Liver (tissue), 9 donors: ENCODE measurements around the gene TRIO. TPM values are rescaled to one million over a fixed set of nuclear protein-coding genes. Genes with fewer than 3 reads are reported as not detected.

ENCODE experiments used
- DNase-seq: peaks from one replicate; pipeline ENCODE4 v3.0.0-alpha.2; 2017; ENCODE audit warnings: low spot score
- H3K27ac ChIP-seq, 2 donors: one replicate each; pipeline ENCODE4 v1.7.0; 2013; ENCODE audit warnings: inconsistent platforms in 2 of 2, low read length in 2 of 2, control low read depth in 1 of 2, low read depth in 1 of 2, mild to moderate bottlenecking in 1 of 2
- H3K27me3 ChIP-seq, 4 donors: one replicate each; pipeline versions ENCODE4 v1.6.1 to v1.7.0; 2013; ENCODE audit warnings: low read length in 3 of 4, inconsistent platforms in 1 of 4, mild to moderate bottlenecking in 1 of 4, moderate library complexity in 1 of 4; ENCODE audit not compliant: control insufficient read depth in 4 of 4, insufficient read depth in 4 of 4
- H3K36me3 ChIP-seq, 4 donors: one replicate each; pipeline versions ENCODE4 v1.6.1 to v1.7.0; 2013; ENCODE audit warnings: low read length in 3 of 4, mild to moderate bottlenecking in 3 of 4, low read depth in 1 of 4, moderate library complexity in 1 of 4; ENCODE audit not compliant: control insufficient read depth in 4 of 4, insufficient read depth in 3 of 4
- H3K4me1 ChIP-seq, 4 donors: one replicate each; pipeline versions ENCODE4 v1.6.1 to v1.7.0; 2013; ENCODE audit warnings: low read length in 3 of 4, mild to moderate bottlenecking in 3 of 4, moderate library complexity in 1 of 4; ENCODE audit not compliant: control insufficient read depth in 4 of 4, insufficient read depth in 4 of 4
- H3K4me3 ChIP-seq, 3 donors: one replicate each; pipeline versions ENCODE4 v1.6.1 to v1.7.0; 2013; ENCODE audit warnings: low read length in 3 of 3, control low read depth in 1 of 3, low read depth in 1 of 3, mild to moderate bottlenecking in 1 of 3
- H3K9ac ChIP-seq, 2 donors: one replicate each; pipeline ENCODE4 v1.7.0; 2013; ENCODE audit warnings: low read length in 2 of 2, mild to moderate bottlenecking in 2 of 2, moderate library complexity in 2 of 2, control low read depth in 1 of 2, low read depth in 1 of 2
- H3K9me3 ChIP-seq, 4 donors: one replicate each; pipeline versions ENCODE4 v1.6.1 to v1.7.0; 2013; ENCODE audit warnings: low read length in 3 of 4; ENCODE audit not compliant: control insufficient read depth in 4 of 4
- ATF3 ChIP-seq: IDR thresholded peaks from 2 replicates; pipeline ENCODE4 v1.6.1; 2016; ENCODE audit warnings: antibody characterized with exemption
- CTCF ChIP-seq: fragments of 150-350 bp; IDR thresholded peaks from 2 replicates; pipeline ENCODE4 v1.5.1; 2017; ENCODE audit warnings: improper control_type of control experiment, low read depth, low read length; ENCODE audit not compliant: missing input control
- FOXA1 ChIP-seq: IDR thresholded peaks from 2 replicates; pipeline ENCODE4 v1.6.1; 2016; ENCODE audit warnings: antibody characterized with exemption
- HNF4A ChIP-seq, 2 donors: conservative IDR thresholded peaks; 2 replicates each; pipeline ENCODE4 v1.6.1; 2016; ENCODE audit warnings: antibody characterized with exemption in 2 of 2, mild to moderate bottlenecking in 2 of 2
- HNF4G ChIP-seq: IDR thresholded peaks from 2 replicates; pipeline ENCODE4 v1.6.1; 2016; ENCODE audit warnings: antibody characterized with exemption
- JUND ChIP-seq, 2 donors: IDR thresholded peaks; 2 replicates each; pipeline ENCODE4 v1.6.1; 2016; ENCODE audit warnings: antibody characterized with exemption in 2 of 2
- MAX ChIP-seq: IDR thresholded peaks from 2 replicates; pipeline ENCODE4 v1.6.1; 2016; ENCODE audit warnings: antibody characterized with exemption
- NR2F2 ChIP-seq: IDR thresholded peaks from 2 replicates; pipeline ENCODE4 v1.6.1; 2016; ENCODE audit warnings: antibody characterized with exemption
- RAD21 ChIP-seq, 2 donors: IDR thresholded peaks; 2 replicates each; pipeline ENCODE4 v1.6.1; 2016; ENCODE audit warnings: antibody characterized with exemption in 2 of 2, mild to moderate bottlenecking in 2 of 2
- REST ChIP-seq: IDR thresholded peaks from 2 replicates; pipeline ENCODE4 v1.6.1; 2016; ENCODE audit warnings: antibody characterized with exemption, mild to moderate bottlenecking
- RXRA ChIP-seq, 2 donors: IDR thresholded peaks; 2 replicates each; pipeline ENCODE4 v1.6.1; 2017 to 2018; ENCODE audit warnings: antibody characterized with exemption in 2 of 2, mild to moderate bottlenecking in 1 of 2
- SP1 ChIP-seq: IDR thresholded peaks from 2 replicates; pipeline ENCODE4 v1.6.1; 2018; ENCODE audit warnings: antibody characterized with exemption, mild to moderate bottlenecking
- TAF1 ChIP-seq: conservative IDR thresholded peaks from 2 replicates; pipeline ENCODE4 v1.6.1; 2016; ENCODE audit warnings: antibody characterized with exemption, mild to moderate bottlenecking
- YY1 ChIP-seq: IDR thresholded peaks from 2 replicates; pipeline ENCODE4 v1.6.1; 2016; ENCODE audit warnings: antibody characterized with exemption, mild to moderate bottlenecking
- ZBTB33 ChIP-seq: IDR thresholded peaks from 2 replicates; pipeline ENCODE4 v1.6.1; 2016; ENCODE audit warnings: antibody characterized with exemption
- WGBS: extraction: QIAGEN DNeasy Blood & Tissue Kit; methylation state at CpG from one replicate; pipeline ENCODE4 v1.1.7; 2013; 5-methylcytosine and 5-hydroxymethylcytosine counted together
- polyA plus RNA-seq, 2 donors: library from polyadenylated mRNA; stranded (reverse) in 1 of 2; unstranded in 1 of 2; fragments of 200-250 nt in 1 of 2; fragments of >200 nt in 1 of 2; fragmentation: Nextera tagmentation in 1 of 2; extraction: Ambion mirVana in 1 of 2; gene quantifications; one replicate each; pipeline versions ENCODE4 v1.2.1 to v1.2.3, GENCODE V29; 2013 to 2015
- total RNA-seq, 2 donors: library from RNA; depleted of rRNA; stranded (reverse); fragments of >200 nt; gene quantifications; one replicate each; pipeline ENCODE4 v1.2.3, GENCODE V29; 2014
- donor health status: healthy.
- donor health status: healthy.
- donor health status: healthy.
- donor health status: healthy.
- donor health status: healthy.

The TRIO gene
- total and polyA plus RNA-seq, 4 donors: 8.5 to 86.2 (median 16.0) TPM

GRCh38 chr5:14487897-14488570 is 344.9 kb downstream of the TRIO start:
- DNase-seq: no peak
- Histone ChIP-seq H3K27me3 (no peaks in the 10 kb centered on the region), H3K36me3 (peaks cover 13 to 75% (median 34%) of the 10 kb centered on the region in 4 donors), H3K9me3 (no peaks in the 10 kb centered on the region), H3K4me3 (no peak overlapping the region), H3K4me1 (no peaks in the 10 kb centered on the region), H3K27ac (no peak overlapping the region), H3K9ac (no peak overlapping the region)
- TF ChIP-seq JUND (IDR thresholded peaks at IDR 0.05) (no peak), NR2F2 (no peak)
- WGBS: 95% methylated on average over 60 of the region's 60 CpGs

GRCh38 chr5:14488709-14489108 is 345.6 kb downstream of the TRIO start:
- Histone ChIP-seq H3K9ac (no peak overlapping the region), H3K9me3 (no peaks in the 10 kb centered on the region), H3K36me3 (peaks cover 13 to 75% (median 33%) of the 10 kb centered on the region in 4 donors), H3K4me1 (no peaks in the 10 kb centered on the region), H3K27ac (no peak overlapping the region), H3K4me3 (no peak overlapping the region), H3K27me3 (no peaks in the 10 kb centered on the region)
- WGBS: 96% methylated on average over 11 of the region's 11 CpGs
- TF ChIP-seq MAX (no peak), JUND (IDR thresholded peaks at IDR 0.05) (no peak), HNF4A (conservative IDR thresholded peaks at IDR 0.05) (no peak), REST (no peak), CTCF (no peak), FOXA1 (no peak), NR2F2 (no peak), ATF3 (no peak), SP1 (no peak), YY1 (no peak), RAD21 (IDR thresholded peaks at IDR 0.05) (no peak), TAF1 (no peak), HNF4G (no peak), RXRA (IDR thresholded peaks at IDR 0.05) (no peak), ZBTB33 (no peak)
- DNase-seq: no peak
